ENCODE measurements around the gene ZDHHC18. TPM values are rescaled to one million over a fixed set of nuclear protein-coding genes. Genes with fewer than 3 reads are reported as not detected.

The ZDHHC18 gene
- total and polyA plus RNA-seq, 2 of the 8 experiments (the other 6 are each of a cell fraction or from before 2014, with no cell fraction given), result 29.7 to 49.8 TPM

GRCh38 chr1:26791626-26792025, 34.9 kb upstream of the ZDHHC18 start (continued):
- TF ChIP-seq CHD7 (IDR thresholded peaks at IDR 0.05; ENCODE audit: insufficient replicate concordance, low read length) (no peak), HDAC2 (IDR thresholded peaks at IDR 0.05; ENCODE audit: borderline replicate concordance in 1 of 2, low read depth in 2 of 2, low read length in 2 of 2) (no peak), GABPA (IDR thresholded peaks at IDR 0.05; ENCODE audit: borderline replicate concordance, insufficient read depth, low read length) (no peak), HDAC6 (IDR thresholded peaks at IDR 0.05; ENCODE audit: low read depth, low read length) (no peak), ASH2L (IDR thresholded peaks at IDR 0.05; ENCODE audit: low read length) (no peak), E2F6 (IDR thresholded peaks at IDR 0.05) (no peak), TAF7 (optimal IDR thresholded peaks at IDR 0.05; ENCODE audit: borderline replicate concordance, low read depth, low read length) (no peak)
- TF ChIP-seq, protein P1, sequence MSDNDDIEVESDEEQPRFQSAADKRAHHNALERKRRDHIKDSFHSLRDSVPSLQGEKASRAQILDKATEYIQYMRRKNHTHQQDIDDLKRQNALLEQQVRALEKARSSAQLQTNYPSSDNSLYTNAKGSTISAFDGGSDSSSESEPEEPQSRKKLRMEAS (IDR thresholded peaks at IDR 0.05), result no peak

Measured in H1 (cell line).